Adrenal gland (tissue), 5 donors: ENCODE data around the gene JAM2.

Experiments used
- CTCF ChIP-seq, 6 experiments: fragments of 450-650 bp in 4 of 6; fragments of 200-600 bp in 2 of 6; sonication (generic) in 1 of 6; IDR thresholded peaks; 1 replicate in 5 of 6; 2 replicates in 1 of 6; pipeline versions ENCODE4 v1.5.1 to v1.8.0; 2016 to 2021; ENCODE audit warnings: antibody characterized with exemption in 6 of 6, mild to moderate bottlenecking in 2 of 6, moderate library complexity in 1 of 6
- POLR2A ChIP-seq, 2 donors: fragments of 450-650 bp; IDR thresholded peaks; one replicate each; pipeline ENCODE4 v1.6.1; 2017; ENCODE audit warnings: antibody characterized with exemption in 2 of 2, mild to moderate bottlenecking in 2 of 2, moderate library complexity in 1 of 2
- donor health status: DM: no; HTN: no; CAD: no.

- no peak for TF ChIP-seq CTCF (IDR thresholded peaks at IDR 0.05)
- no peak for TF ChIP-seq POLR2A (IDR thresholded peaks at IDR 0.05)
Observed at GRCh38 chr21:25756190-25756932, 117.3 kb downstream of the JAM2 start.
